Measurements from ENCODE around the gene ACSS1.
A peak's percentile ranks its signal among the peaks of the same experiment; 100 is the strongest.

ACSS1 gene

DNA sequence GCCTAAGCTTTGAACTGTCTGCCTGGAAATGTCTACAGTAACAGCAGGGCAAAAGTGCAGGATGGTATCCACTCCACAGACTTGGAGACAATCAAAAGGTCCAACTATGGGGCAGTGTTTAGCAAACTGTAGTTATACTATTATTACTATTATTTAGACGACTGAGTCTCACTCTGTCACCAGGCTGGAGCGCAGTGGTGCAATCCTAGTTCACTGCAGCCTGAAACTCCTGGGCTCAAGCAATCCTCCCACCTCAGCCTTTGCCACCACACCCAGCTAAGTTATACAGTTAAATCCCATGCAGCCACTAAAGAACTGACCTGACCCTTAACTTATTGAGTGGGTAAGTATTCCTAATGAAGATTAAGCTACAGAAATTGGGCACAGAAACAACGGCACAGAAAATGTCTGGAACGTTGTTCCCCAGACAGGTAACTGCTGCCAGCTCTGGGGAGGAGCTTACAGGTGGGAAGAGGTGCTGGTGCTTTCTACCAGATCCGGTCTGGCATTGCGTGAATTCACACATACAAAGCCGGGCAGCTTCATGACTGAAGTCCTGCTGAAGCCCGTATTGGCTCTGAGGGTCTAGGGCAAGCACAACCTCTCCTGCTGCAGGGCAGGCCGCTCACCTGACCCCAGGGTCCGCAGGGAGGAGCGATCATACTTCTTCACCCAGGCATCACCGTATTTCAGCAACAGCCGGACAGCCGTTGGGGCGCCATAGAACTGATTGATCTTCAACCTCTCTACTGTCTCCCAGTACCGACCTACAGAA, 38.4 kb downstream of the ACSS1 start:
- TF ChIP-seq, protein P1, sequence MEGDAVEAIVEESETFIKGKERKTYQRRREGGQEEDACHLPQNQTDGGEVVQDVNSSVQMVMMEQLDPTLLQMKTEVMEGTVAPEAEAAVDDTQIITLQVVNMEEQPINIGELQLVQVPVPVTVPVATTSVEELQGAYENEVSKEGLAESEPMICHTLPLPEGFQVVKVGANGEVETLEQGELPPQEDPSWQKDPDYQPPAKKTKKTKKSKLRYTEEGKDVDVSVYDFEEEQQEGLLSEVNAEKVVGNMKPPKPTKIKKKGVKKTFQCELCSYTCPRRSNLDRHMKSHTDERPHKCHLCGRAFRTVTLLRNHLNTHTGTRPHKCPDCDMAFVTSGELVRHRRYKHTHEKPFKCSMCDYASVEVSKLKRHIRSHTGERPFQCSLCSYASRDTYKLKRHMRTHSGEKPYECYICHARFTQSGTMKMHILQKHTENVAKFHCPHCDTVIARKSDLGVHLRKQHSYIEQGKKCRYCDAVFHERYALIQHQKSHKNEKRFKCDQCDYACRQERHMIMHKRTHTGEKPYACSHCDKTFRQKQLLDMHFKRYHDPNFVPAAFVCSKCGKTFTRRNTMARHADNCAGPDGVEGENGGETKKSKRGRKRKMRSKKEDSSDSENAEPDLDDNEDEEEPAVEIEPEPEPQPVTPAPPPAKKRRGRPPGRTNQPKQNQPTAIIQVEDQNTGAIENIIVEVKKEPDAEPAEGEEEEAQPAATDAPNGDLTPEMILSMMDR (IDR thresholded peaks at IDR 0.05; ENCODE audit: poor library complexity, severe bottlenecking): no peak
- Histone ChIP-seq H3K9me3 (ENCODE audit: severe bottlenecking) (no peaks in the 10 kb centered on the region), H3K27me3 (ENCODE audit: insufficient read depth, poor library complexity, severe bottlenecking) (no peaks in the 10 kb centered on the region), H3K27ac (ENCODE audit: poor library complexity, severe bottlenecking) (no peak overlapping the region), H3K4me1 (ENCODE audit: insufficient read depth, poor library complexity, severe bottlenecking) (peaks cover 14% of the 10 kb centered on the region), H3K4me3 (ENCODE audit: severe bottlenecking) (no peak overlapping the region), H3K36me3 (ENCODE audit: low read depth) (no peaks in the 10 kb centered on the region)
- DNase-seq (ENCODE audit: low spot score) (peak; percentile 38), ATAC-seq (ENCODE audit: low read depth) (no peak)

DNA sequence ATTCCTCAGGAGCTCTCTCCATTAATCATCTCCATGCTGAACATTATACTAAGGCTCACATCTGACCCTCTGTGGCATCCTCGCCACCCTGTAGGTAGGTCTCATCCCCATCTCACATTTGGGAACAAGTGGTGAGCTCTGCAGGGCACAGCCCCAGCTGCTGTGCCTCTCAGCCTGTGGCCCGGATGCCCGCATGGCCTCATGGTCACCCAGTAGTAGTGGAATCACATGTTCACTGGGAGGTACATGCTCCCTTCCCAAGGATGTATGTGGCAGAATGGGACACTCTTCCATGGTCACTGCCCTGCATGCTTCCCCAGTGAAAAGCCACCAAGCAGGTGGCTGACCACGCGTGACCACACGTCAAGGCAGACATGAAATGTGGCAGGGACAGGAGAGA, 39.1 kb downstream of the ACSS1 start:
- TF ChIP-seq, protein P1 (IDR thresholded peaks at IDR 0.05; ENCODE audit: poor library complexity, severe bottlenecking): no peak
- DNase-seq (ENCODE audit: low spot score): peak; percentile 32
- no peaks in the 10 kb centered on the region for H3K36me3 ChIP-seq (ENCODE audit: low read depth)

DNA sequence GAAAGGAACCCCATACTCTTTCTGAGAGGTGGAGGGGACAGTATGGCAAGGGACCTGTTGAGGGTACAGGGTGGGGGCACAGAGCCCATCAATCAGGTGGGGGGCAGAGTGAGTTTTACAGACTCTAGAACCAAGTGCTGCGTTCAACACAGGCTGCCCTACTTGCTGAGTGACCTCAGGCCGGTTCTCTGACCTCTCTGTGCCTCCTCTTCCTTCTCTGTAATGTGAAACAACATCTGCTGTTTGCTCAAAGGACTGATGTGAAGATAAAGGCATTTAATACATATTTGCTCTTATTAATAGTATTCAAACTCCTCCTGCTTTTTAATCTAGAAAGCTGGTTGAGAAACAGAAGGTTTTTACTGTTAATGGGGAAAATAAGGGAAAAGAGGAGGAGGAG, 39.5 kb downstream of the ACSS1 start:
- TF ChIP-seq, protein P1 (IDR thresholded peaks at IDR 0.05; ENCODE audit: poor library complexity, severe bottlenecking): no peak
- Histone ChIP-seq H3K4me3 (ENCODE audit: severe bottlenecking) (no peak overlapping the region), H3K36me3 (ENCODE audit: low read depth) (no peaks in the 10 kb centered on the region), H3K9me3 (ENCODE audit: severe bottlenecking) (no peaks in the 10 kb centered on the region), H3K27me3 (ENCODE audit: insufficient read depth, poor library complexity, severe bottlenecking) (no peaks in the 10 kb centered on the region), H3K27ac (ENCODE audit: poor library complexity, severe bottlenecking) (no peak overlapping the region), H3K4me1 (ENCODE audit: insufficient read depth, poor library complexity, severe bottlenecking) (peaks cover 14% of the 10 kb centered on the region)
- ATAC-seq (ENCODE audit: low read depth) (no peak), DNase-seq (ENCODE audit: low spot score) (peak; percentile 12)

More for the DNA sequence above, 39.1 kb downstream of the ACSS1 start:
- Histone ChIP-seq H3K27ac (ENCODE audit: poor library complexity, severe bottlenecking) (no peak overlapping the region), H3K4me3 (ENCODE audit: severe bottlenecking) (no peak overlapping the region), H3K9me3 (ENCODE audit: severe bottlenecking) (no peaks in the 10 kb centered on the region), H3K27me3 (ENCODE audit: insufficient read depth, poor library complexity, severe bottlenecking) (no peaks in the 10 kb centered on the region), H3K4me1 (ENCODE audit: insufficient read depth, poor library complexity, severe bottlenecking) (peaks cover 14% of the 10 kb centered on the region)
- ATAC-seq (ENCODE audit: low read depth): no peak

DNA sequence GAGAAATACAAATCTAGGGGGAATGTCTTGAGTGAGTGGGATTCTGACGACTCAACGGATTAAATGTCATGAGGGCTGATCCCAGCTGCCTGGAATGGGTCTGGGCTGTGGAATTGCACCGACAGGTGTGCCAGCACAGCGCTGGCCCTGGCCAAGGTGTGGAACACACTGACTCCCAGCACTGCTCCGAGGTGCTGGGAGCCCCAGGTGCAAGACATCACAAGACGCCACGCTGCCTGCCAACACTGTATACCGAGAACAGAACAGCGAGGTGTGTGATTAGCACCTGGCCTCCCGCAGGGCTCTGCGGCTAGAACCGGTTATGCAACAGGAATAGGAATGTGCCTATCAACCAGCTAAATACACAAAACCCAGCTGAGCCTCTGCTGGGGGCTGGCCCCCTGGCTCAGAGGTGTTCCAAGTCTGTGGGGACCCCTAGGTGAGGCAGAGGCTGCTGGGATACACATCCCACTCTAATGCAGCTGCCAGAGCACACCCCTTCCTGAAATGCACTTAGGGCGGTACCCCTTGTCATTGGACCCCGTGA, 40.6 kb downstream of the ACSS1 start:
- no peaks in the 10 kb centered on the region for H3K36me3 ChIP-seq (ENCODE audit: low read depth)
- no peaks in the 10 kb centered on the region for H3K9me3 ChIP-seq (ENCODE audit: severe bottlenecking)
- DNase-seq (ENCODE audit: low spot score): peak; percentile 73
- peak; percentile 90 for ATAC-seq (ENCODE audit: low read depth)
- H3K4me1 ChIP-seq (ENCODE audit: insufficient read depth, poor library complexity, severe bottlenecking): peaks cover 6% of the 10 kb centered on the region
- H3K27me3 ChIP-seq (ENCODE audit: insufficient read depth, poor library complexity, severe bottlenecking): no peaks in the 10 kb centered on the region
- TF ChIP-seq, protein P1 (IDR thresholded peaks at IDR 0.05; ENCODE audit: poor library complexity, severe bottlenecking): no peak
- no peak overlapping the region for H3K27ac ChIP-seq (ENCODE audit: poor library complexity, severe bottlenecking)
- H3K4me3 ChIP-seq (ENCODE audit: severe bottlenecking): no peak overlapping the region

DNA sequence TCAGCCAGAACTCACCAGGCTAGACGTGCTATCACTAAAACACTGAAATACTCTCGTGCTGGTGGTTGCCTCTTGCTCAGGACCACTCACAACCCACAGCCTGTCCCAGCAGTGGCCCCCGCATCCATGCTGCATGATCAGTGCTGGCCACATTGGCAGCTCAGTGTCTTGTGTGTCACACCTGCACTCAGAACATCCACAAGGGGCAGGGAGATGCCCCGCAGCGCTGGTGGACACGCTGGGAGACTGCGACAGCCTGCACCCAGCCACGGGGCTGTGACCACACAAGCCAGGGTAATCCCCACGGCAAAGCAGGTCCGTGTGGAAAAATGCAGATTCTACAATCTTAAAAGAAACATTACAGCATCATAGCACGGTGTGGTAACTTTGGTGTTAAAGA, 41.5 kb downstream of the ACSS1 start:
- H3K4me1 ChIP-seq (ENCODE audit: insufficient read depth, poor library complexity, severe bottlenecking): peaks cover 6% of the 10 kb centered on the region
- no peak overlapping the region for H3K4me3 ChIP-seq (ENCODE audit: severe bottlenecking)
- TF ChIP-seq, protein P1 (IDR thresholded peaks at IDR 0.05; ENCODE audit: poor library complexity, severe bottlenecking): no peak
- DNase-seq (ENCODE audit: low spot score) (peak; percentile 35), ATAC-seq (ENCODE audit: low read depth) (no peak)
- no peaks in the 10 kb centered on the region for H3K27me3 ChIP-seq (ENCODE audit: insufficient read depth, poor library complexity, severe bottlenecking)
- H3K9me3 ChIP-seq (ENCODE audit: severe bottlenecking): no peaks in the 10 kb centered on the region
- H3K27ac ChIP-seq (ENCODE audit: poor library complexity, severe bottlenecking): no peak overlapping the region
- H3K36me3 ChIP-seq (ENCODE audit: low read depth): no peaks in the 10 kb centered on the region
